ENCODE data around the gene ANKRD7.
A peak's percentile ranks its signal among the peaks of the same experiment; 100 is the strongest.

The ANKRD7 gene

GRCh38 chr7:118224521-118224920 is at the start of gene ANKRD7:
ANKRD7 (plus strand) TSS chr7:118224704; CDS start chr7:118224831, 127 bp downstream.
- in situ Hi-C loops (cut with HindIII; ENCODE audit: low pct_ligation_motif_present, low pct_unique_long_range_greater_than_20kb, low sequenced_read_pairs), result no loop called here
- no peak for DNase-seq

DNA sequence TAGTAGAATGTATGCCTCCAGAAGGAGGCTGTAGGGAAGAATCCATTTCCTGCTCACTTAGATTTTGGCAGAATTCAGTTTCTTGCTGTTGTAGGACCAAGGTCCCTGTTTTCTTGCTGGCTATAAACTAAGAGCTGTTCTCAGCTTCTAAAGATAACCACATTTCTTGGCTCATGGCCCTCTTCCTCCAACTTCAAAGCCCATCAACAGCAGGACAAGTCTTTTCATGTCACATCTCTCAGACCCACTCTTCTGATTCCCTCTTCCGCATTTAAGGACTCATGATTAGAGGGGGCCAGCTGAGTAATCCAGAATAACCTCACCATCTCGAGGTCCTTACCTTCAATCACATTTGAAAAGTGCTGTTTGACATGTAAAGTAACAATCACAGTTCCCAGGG is 48.8 kb upstream of the ANKRD7 start:
- in situ Hi-C loops (cut with HindIII; ENCODE audit: low pct_ligation_motif_present, low pct_unique_long_range_greater_than_20kb, low sequenced_read_pairs), result no loop called here
- DNase-seq, result no peak

DNA sequence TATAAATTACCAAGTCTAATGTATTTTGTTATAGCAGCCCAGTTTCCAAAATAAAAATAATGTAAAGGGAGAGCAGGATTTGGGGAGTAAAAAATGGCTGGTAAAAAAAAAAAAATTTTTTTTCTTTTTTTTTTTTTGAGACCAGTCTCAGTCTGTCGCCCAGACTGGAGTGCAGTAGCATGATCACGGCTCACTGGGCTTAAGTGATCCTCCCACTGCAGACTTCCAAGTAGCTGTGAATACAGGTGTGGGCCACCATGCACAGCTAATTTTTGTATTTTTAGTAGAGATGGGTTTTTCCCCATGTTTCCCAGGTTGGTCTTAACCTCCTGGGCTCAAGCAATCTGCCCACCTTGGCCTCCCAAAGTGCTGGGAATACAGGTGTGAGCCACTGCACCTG is 45.3 kb upstream of the ANKRD7 start:
- in situ Hi-C loops (cut with HindIII; ENCODE audit: low pct_ligation_motif_present, low pct_unique_long_range_greater_than_20kb, low sequenced_read_pairs), result no loop called here
- no peak for DNase-seq

- in situ Hi-C loops (cut with HindIII; ENCODE audit: low pct_ligation_motif_present, low pct_unique_long_range_greater_than_20kb, low sequenced_read_pairs), result no loop called here
- DNase-seq, result peak; percentile 36
Measured at GRCh38 chr7:118182593-118183427, 41.7 kb upstream of the ANKRD7 start.

DNA sequence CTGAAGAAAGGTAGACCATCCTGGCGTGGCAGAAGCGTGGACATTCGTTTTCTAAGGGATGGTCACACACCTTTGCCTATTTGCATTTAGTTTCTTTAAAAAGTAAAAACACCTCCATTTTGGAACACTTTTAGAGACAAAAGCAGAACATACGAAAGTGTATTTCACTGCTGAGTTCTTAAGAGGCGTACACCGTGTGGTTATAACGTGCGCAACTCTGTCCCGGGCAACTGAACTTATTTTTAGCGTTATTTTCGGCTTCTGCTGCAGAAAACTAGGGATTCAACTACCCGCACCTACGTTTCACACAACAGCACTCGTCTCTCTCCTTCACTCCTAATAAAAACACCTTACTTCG is 41.1 kb upstream of the ANKRD7 start:
- in situ Hi-C loops (cut with HindIII; ENCODE audit: low pct_ligation_motif_present, low pct_unique_long_range_greater_than_20kb, low sequenced_read_pairs), result no loop called here

GRCh38 chr7:118183786-118184564 is 40.5 kb upstream of the ANKRD7 start, which contains the start of gene LSM8:
LSM8 (plus strand) TSS chr7:118184164; CDS start chr7:118184224, 60 bp downstream.
- in situ Hi-C loops (cut with HindIII; ENCODE audit: low pct_ligation_motif_present, low pct_unique_long_range_greater_than_20kb, low sequenced_read_pairs), result no loop called here
- DNase-seq, result peak; percentile 100

More for the DNA sequence above, 41.1 kb upstream of the ANKRD7 start:
- peak; percentile 37 for DNase-seq

- in situ Hi-C loops (cut with HindIII; ENCODE audit: low pct_ligation_motif_present, low pct_unique_long_range_greater_than_20kb, low sequenced_read_pairs), result no loop called here
- DNase-seq, result peak; percentile 35
Measured at GRCh38 chr7:118184565-118184940, 40.0 kb upstream of the ANKRD7 start.

DNA sequence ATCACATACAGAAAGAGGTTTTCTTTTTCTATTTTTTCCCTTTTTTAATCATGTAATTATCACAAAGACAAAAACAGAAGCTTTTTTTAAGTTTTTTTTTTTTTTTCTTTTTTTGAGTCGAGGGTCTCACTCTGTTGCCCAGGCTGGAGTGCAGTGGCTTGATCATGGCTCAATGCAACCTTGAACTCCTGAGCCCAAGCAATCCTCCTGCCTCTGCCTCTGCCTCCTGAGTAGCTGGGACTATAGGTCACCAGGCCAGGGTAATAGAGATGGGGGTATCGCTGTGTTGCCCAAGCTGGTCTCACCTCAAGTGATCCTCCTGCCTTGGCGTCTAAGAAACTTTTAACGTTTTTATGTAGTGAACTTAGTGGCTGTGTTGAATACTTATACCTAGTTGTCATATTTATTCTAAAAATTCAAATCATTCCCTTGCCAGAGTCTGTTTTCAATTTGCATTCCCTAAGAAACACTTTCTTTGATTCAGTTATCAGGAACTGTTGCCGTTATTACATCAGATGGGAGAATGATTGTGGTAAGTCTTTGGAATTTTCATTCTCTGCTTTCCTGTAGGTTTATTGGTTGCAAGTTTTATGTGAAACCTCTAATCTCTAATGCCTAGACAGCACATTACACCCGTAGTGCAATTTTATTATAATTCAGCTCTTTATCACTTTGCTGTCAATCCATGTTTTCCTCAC is 39.2 kb upstream of the ANKRD7 start:
- no peak for DNase-seq
- in situ Hi-C loops (cut with HindIII; ENCODE audit: low pct_ligation_motif_present, low pct_unique_long_range_greater_than_20kb, low sequenced_read_pairs), result no loop called here

DNA sequence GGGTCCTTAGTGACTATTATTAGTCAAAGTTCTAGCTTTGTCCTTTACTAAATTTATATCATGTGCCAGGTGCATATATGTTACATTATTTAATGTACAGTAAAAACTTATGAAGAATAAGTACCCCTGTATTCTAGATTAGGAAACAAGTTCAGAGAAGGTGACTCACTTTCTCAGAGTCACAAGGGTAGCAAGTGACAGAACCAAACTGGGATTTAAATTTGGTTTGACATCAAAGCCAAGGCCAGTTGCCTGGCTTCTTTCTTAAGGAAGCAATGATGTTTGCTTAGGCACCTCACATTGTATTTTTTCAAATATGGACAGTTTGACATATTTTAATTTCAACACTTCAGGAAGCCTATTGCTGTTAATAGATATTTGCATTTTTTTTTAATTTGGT is 38.0 kb upstream of the ANKRD7 start:
- in situ Hi-C loops (cut with HindIII; ENCODE audit: low pct_ligation_motif_present, low pct_unique_long_range_greater_than_20kb, low sequenced_read_pairs), result no loop called here
- no peak for DNase-seq

GRCh38 chr7:118194571-118194970 is 29.9 kb upstream of the ANKRD7 start:
- no peak for DNase-seq
- in situ Hi-C loops (cut with HindIII; ENCODE audit: low pct_ligation_motif_present, low pct_unique_long_range_greater_than_20kb, low sequenced_read_pairs), result no loop called here

DNA sequence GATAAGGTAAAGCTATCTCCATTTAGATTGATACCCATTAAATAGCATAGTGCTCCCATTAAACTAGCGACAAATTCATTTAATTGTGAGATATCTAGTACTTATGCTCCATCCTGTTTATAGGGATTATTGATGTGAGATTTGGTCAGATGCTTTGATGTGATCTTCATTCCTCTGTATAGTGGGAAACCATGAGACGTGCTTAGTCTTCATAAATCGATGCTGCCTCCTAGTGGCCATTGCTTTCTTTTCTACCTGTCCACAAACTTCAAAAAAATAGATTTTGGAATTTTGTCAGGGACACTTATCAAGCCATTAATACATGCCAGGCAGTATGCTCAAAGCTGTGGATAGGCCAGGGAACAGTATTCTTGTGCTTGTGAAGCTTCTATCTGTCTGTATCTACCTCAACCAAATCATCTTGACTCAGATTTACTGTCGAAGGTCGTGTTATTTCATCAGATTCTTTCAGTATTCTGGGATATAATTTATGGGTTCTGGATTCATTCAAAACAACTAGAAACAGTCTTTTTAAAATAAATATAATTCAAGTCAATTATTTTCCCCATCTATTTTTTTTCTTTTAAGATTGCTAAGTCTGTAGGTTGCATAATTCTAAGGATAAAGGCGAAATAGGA is 28.5 kb upstream of the ANKRD7 start:
- in situ Hi-C loops (cut with HindIII; ENCODE audit: low pct_ligation_motif_present, low pct_unique_long_range_greater_than_20kb, low sequenced_read_pairs), result no loop called here
- peak; percentile 80 for DNase-seq

DNA sequence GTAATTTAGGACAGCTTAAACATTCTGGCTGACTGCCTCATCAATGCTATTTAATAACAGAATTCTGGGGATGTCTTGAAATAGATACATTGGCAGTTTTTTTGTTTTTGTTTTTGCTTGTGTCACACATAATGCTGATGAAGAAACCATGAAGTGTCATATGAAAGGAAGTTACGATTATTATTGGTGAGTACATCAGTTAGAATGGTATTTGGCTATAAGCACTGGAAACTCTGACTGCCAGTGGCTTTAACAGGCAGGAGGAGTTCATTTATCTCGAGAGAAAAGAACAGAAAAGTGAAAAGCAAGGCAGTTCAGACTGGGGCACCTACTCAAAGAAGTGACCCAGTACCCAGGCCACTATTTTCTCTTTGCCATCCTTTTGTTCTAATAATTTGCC is 22.4 kb upstream of the ANKRD7 start:
- in situ Hi-C loops (cut with HindIII; ENCODE audit: low pct_ligation_motif_present, low pct_unique_long_range_greater_than_20kb, low sequenced_read_pairs), result no loop called here
- no peak for DNase-seq

GRCh38 chr7:118214051-118214832 is 10.3 kb upstream of the ANKRD7 start:
- DNase-seq, result peak; percentile 85
- in situ Hi-C loops (cut with HindIII; ENCODE audit: low pct_ligation_motif_present, low pct_unique_long_range_greater_than_20kb, low sequenced_read_pairs), result no loop called here

- DNase-seq, result no peak
- in situ Hi-C loops (cut with HindIII; ENCODE audit: low pct_ligation_motif_present, low pct_unique_long_range_greater_than_20kb, low sequenced_read_pairs), result no loop called here
Measured at GRCh38 chr7:118214833-118215182, 9.7 kb upstream of the ANKRD7 start.

DNA sequence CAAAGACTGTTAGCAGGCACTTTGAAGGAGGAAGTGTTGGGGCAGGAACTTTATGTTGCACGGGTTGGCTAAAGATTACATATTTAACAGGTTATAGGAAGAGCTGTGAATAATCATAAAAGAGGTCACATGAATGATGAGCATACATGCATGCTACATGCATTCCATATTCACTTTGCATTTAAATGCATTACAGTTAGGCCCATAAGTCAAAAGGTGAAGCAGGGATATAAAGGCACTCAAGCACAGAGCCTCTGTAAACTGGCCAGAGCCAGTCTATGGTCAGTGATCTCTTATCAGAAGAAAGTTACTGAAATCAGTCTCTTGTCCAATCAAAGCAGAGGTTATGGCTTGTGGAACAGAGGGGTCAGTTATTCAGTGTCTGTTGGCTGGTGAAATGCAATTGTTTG is 7.3 kb upstream of the ANKRD7 start:
- DNase-seq, result no peak
- in situ Hi-C loops (cut with HindIII; ENCODE audit: low pct_ligation_motif_present, low pct_unique_long_range_greater_than_20kb, low sequenced_read_pairs), result no loop called here

GRCh38 chr7:118218413-118219156 is 5.9 kb upstream of the ANKRD7 start:
- in situ Hi-C loops (cut with HindIII; ENCODE audit: low pct_ligation_motif_present, low pct_unique_long_range_greater_than_20kb, low sequenced_read_pairs), result no loop called here
- DNase-seq, result no peak

DNA sequence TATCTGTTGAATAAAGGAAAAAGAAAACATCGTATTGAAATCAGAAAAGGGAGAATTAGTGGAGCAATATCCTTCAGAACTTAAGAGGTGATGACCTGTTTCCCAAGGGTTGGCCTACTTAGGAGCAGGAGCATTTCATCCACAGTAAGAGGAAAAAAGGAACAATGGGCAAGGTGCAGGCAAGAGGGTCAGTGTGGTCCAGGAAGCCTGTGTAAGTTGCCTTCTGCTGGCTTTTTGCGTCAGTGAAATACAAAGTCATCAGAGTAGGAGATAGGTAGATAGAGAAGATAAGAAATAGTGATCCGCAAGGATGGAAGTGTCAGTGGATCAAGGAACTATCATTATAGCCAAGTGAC is 5.4 kb upstream of the ANKRD7 start:
- in situ Hi-C loops (cut with HindIII; ENCODE audit: low pct_ligation_motif_present, low pct_unique_long_range_greater_than_20kb, low sequenced_read_pairs), result no loop called here
- DNase-seq, result no peak

- DNase-seq, result no peak
- in situ Hi-C loops (cut with HindIII; ENCODE audit: low pct_ligation_motif_present, low pct_unique_long_range_greater_than_20kb, low sequenced_read_pairs), result no loop called here
Measured at GRCh38 chr7:118220583-118220982, 3.9 kb upstream of the ANKRD7 start.

Data from ACHN (cell line).